Keratinocyte (primary cell): ENCODE data around the gene ALX4.

Source experiments
- EZH2 ChIP-seq: IDR thresholded peaks from one replicate; pipeline ENCODE4 v1.6.1; 2012; ENCODE audit warnings: inconsistent platforms, mild to moderate bottlenecking, low read length, moderate library complexity
- TF ChIP-seq, protein P1 (sequence below), 3 experiments: IDR thresholded peaks in 1 of 3; conservative IDR thresholded peaks in 1 of 3; optimal IDR thresholded peaks in 1 of 3; 2 replicates in 2 of 3; 3 replicates in 1 of 3; pipeline versions ENCODE3 to v1.5.1; 2011; ENCODE audit warnings: low read length in 3 of 3, mild to moderate bottlenecking in 3 of 3, moderate library complexity in 2 of 3, control low read depth in 1 of 3, inconsistent platforms in 1 of 3; ENCODE audit not compliant: insufficient read depth in 2 of 3; ENCODE audit errors: extremely low read depth in 1 of 3

DNA sequence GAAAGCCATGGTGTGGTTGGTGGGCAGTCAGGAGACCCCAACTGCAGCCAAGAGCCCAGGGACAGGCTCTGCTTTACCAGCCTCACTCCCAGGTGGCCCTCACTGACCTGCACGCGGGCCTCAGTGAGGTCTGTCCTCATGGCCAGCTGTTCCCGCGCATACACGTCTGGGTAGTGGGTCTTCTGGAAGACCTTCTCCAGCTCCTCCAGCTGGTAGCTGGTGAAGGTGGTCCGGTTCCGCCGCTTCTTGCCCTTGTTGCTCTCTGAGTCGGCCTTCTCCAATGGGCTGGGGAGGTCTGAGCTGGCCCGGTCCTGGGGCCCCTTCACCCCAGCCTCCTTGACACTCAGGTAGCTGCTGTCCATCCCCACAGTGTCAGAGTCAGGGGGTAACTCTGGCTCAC, 34.7 kb downstream of the ALX4 start:
- TF ChIP-seq, protein P1, sequence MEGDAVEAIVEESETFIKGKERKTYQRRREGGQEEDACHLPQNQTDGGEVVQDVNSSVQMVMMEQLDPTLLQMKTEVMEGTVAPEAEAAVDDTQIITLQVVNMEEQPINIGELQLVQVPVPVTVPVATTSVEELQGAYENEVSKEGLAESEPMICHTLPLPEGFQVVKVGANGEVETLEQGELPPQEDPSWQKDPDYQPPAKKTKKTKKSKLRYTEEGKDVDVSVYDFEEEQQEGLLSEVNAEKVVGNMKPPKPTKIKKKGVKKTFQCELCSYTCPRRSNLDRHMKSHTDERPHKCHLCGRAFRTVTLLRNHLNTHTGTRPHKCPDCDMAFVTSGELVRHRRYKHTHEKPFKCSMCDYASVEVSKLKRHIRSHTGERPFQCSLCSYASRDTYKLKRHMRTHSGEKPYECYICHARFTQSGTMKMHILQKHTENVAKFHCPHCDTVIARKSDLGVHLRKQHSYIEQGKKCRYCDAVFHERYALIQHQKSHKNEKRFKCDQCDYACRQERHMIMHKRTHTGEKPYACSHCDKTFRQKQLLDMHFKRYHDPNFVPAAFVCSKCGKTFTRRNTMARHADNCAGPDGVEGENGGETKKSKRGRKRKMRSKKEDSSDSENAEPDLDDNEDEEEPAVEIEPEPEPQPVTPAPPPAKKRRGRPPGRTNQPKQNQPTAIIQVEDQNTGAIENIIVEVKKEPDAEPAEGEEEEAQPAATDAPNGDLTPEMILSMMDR (optimal IDR thresholded peaks at IDR 0.05 in 1 of 3, IDR thresholded peaks at IDR 0.05 in 1 of 3, conservative IDR thresholded peaks at IDR 0.05 in 1 of 3; ENCODE audit: extremely low read depth in 1 of 3, insufficient read depth in 2 of 3, low read length in 3 of 3), result no peak
- no peak for TF ChIP-seq EZH2
